ENCODE data around the gene DDX23.

The DDX23 gene

GRCh38 chr12:48796976-48797375 is 55.0 kb downstream of the DDX23 start:
- DNase-seq: no peak

- DNase-seq: peak; percentile 65
Measured at GRCh38 chr12:48795550-48796455, 56.2 kb downstream of the DDX23 start.

- DNase-seq: peak; percentile 36
Measured at GRCh38 chr12:48794870-48795269, 57.1 kb downstream of the DDX23 start.

GRCh38 chr12:48793696-48794095 is 58.3 kb downstream of the DDX23 start:
- DNase-seq: no peak

- DNase-seq: peak; percentile 51
Measured at GRCh38 chr12:48789858-48790326, 62.1 kb downstream of the DDX23 start.

GRCh38 chr12:48788854-48789775 is 62.8 kb downstream of the DDX23 start, which contains the start of gene ADCY6:
Gene ADCY6, minus strand, starts transcription at chr12:48789089. Its CDS starts 5,655 bp downstream, at chr12:48783434.
- DNase-seq: peak; percentile 53

- peak; percentile 64 for DNase-seq
Measured at GRCh38 chr12:48788524-48788853, 63.5 kb downstream of the DDX23 start.

GRCh38 chr12:48787791-48788523 is 64.0 kb downstream of the DDX23 start:
- DNase-seq: no peak

GRCh38 chr12:48786591-48787544 is 65.1 kb downstream of the DDX23 start:
- no peak for DNase-seq

- no peak for DNase-seq
Measured at GRCh38 chr12:48783432-48783831, 68.5 kb downstream of the DDX23 start.

- DNase-seq: no peak
Measured at GRCh38 chr12:48782457-48783395, 69.2 kb downstream of the DDX23 start.

- DNase-seq: no peak
Measured at GRCh38 chr12:48781750-48782456, 70.1 kb downstream of the DDX23 start.

- DNase-seq: no peak
Measured at GRCh38 chr12:48780381-48781025, 71.5 kb downstream of the DDX23 start.

GRCh38 chr12:48779869-48780268 is 72.1 kb downstream of the DDX23 start:
- DNase-seq: no peak
